ENCODE data around the gene TNFAIP8L1.
A peak's percentile ranks its signal among the peaks of the same experiment; 100 is the strongest.
"Not testable (repeated sequence)": the region's sequence is repeated elsewhere in the genome, so short reads cannot be mapped to it uniquely, and the experiment has no call there.

The TNFAIP8L1 gene

GRCh38 chr19:4638828-4639530 is at the start of gene TNFAIP8L1:
Gene TNFAIP8L1, plus strand, starts transcription at chr19:4639516. Its CDS starts 12,354 bp downstream, at chr19:4651870.
- peak; percentile 100 for DNase-seq

GRCh38 chr19:4589579-4590410 is 49.5 kb upstream of the TNFAIP8L1 start:
- DNase-seq, result no peak

GRCh38 chr19:4590559-4590958 is 48.8 kb upstream of the TNFAIP8L1 start:
- no peak for DNase-seq

- DNase-seq, result no peak
Observed at GRCh38 chr19:4591320-4591719, 48.0 kb upstream of the TNFAIP8L1 start.

GRCh38 chr19:4592445-4592844 is 46.9 kb upstream of the TNFAIP8L1 start:
- DNase-seq, result no peak

- no peak for DNase-seq
Observed at GRCh38 chr19:4593409-4593851, 45.9 kb upstream of the TNFAIP8L1 start.

- no peak for DNase-seq
Observed at GRCh38 chr19:4594201-4594600, 45.1 kb upstream of the TNFAIP8L1 start.

- DNase-seq, result not testable (repeated sequence)
Observed at GRCh38 chr19:4595158-4595557, 44.2 kb upstream of the TNFAIP8L1 start.

- DNase-seq, result no peak
Observed at GRCh38 chr19:4596033-4596904, 43.0 kb upstream of the TNFAIP8L1 start.

- DNase-seq, result no peak
Observed at GRCh38 chr19:4597278-4597974, 41.9 kb upstream of the TNFAIP8L1 start.

- DNase-seq, result no peak
Observed at GRCh38 chr19:4597975-4598671, 41.2 kb upstream of the TNFAIP8L1 start.

- DNase-seq, result no peak
Observed at GRCh38 chr19:4598712-4599111, 40.6 kb upstream of the TNFAIP8L1 start.

GRCh38 chr19:4600082-4600481 is 39.2 kb upstream of the TNFAIP8L1 start:
- no peak for DNase-seq

GRCh38 chr19:4600893-4601292 is 38.4 kb upstream of the TNFAIP8L1 start:
- no peak for DNase-seq

GRCh38 chr19:4602173-4602788 is 37.0 kb upstream of the TNFAIP8L1 start:
- DNase-seq, result no peak

GRCh38 chr19:4602915-4603314 is 36.4 kb upstream of the TNFAIP8L1 start:
- DNase-seq, result no peak

- no peak for DNase-seq
Observed at GRCh38 chr19:4604912-4605311, 34.4 kb upstream of the TNFAIP8L1 start.

GRCh38 chr19:4606181-4606580 is 33.1 kb upstream of the TNFAIP8L1 start:
- DNase-seq, result no peak

- DNase-seq, result no peak
Observed at GRCh38 chr19:4606921-4607678, 32.2 kb upstream of the TNFAIP8L1 start.

GRCh38 chr19:4609878-4610511 is 29.3 kb upstream of the TNFAIP8L1 start:
- no peak for DNase-seq
